ENCODE results near the gene TSPAN4. TPM values are rescaled to one million over a fixed set of nuclear protein-coding genes. Genes with fewer than 3 reads are reported as not detected.

TSPAN4 gene
- total and polyA plus RNA-seq, 2 donors (not counting 1 experiment from before 2014, with no cell fraction given): 2.9 to 7.4 TPM

DNA sequence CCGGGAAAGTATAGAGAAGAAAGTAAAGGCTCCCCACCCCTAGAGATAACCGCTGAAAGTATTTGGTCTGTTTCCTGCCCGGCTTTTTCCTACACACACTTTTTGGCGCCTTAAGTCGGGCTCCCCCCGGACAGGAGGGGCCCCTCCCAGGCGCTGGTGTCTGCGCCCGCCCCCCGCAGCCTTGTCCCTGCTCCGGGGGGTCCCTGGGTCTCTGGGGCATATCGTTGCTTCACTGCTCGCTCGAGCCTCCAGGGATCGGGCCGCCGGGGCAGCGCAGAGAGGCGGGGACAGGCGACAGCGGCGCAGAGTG is 15.9 kb upstream of the TSPAN4 start:
- Histone ChIP-seq H3K27me3 (replicated peaks in 1 of 4; ENCODE audit: control extremely low read depth in 1 of 4, control insufficient read depth in 3 of 4, insufficient read depth in 4 of 4, low read length in 3 of 4) (peaks cover 0 to 44% (median 17%) of the 10 kb centered on the region in 4 experiments), H3K79me2 (ENCODE audit: control insufficient read depth, insufficient read depth, low read length) (peaks cover 1% of the 10 kb centered on the region), H3K27ac (ENCODE audit: low read length in 2 of 2) (peak overlapping the region in 1 of 2 donors; percentile 15), H3K4me1 (ENCODE audit: control insufficient read depth in 2 of 2, insufficient read depth in 2 of 2, low read length in 2 of 2) (peaks cover 53 to 55% of the 10 kb centered on the region in 2 donors), H3K9ac (ENCODE audit: low read length) (peak overlapping the region; percentile 66), H4K20me1 (ENCODE audit: control insufficient read depth, insufficient read depth, low read length, poor library complexity, severe bottlenecking) (peaks cover 79% of the 10 kb centered on the region), H3K9me3 (ENCODE audit: control extremely low read depth in 1 of 3, control insufficient read depth in 2 of 3, insufficient read depth in 1 of 3, low read length in 2 of 3) (peaks cover 0 to 15% (median 0%) of the 10 kb centered on the region in 3 donors), H3K4me2 (replicated peaks; ENCODE audit: low read depth, low read length, poor library complexity, severe bottlenecking) (peak overlapping the region; percentile 99), H3K36me3 (replicated peaks in 1 of 2; ENCODE audit: control extremely low read depth in 1 of 2, control insufficient read depth in 1 of 2, extremely low read depth in 1 of 2, insufficient read depth in 2 of 2, low read length in 1 of 2) (peaks cover 0 to 15% of the 10 kb centered on the region in 2 experiments), H2AFZ (ENCODE audit: insufficient read depth, low read depth, low read length, poor library complexity, severe bottlenecking) (peak overlapping the region; percentile 71), H3K4me3 (ENCODE audit: control extremely low read depth in 1 of 5, extremely low read depth in 1 of 5, insufficient read depth in 1 of 5, low read depth in 2 of 5, low read length in 4 of 5) (peak overlapping the region in 4 of 5 experiments; percentile 39 to 61 (median 52))
- no peak for DNase-seq
- ChIA-PET CTCF (no interaction called here), POLR2A (interaction anchor here (6.4 kb wide), 1 partner anchor 7 kb away, joined by 57 read pairs; the partner anchor contains the start of gene PNPLA2)
- peak; percentile 5 for ATAC-seq (ENCODE audit: low read depth)
- H3K4me3 Mint-ChIP-seq: peak overlapping the region; percentile 77
- H3K27me3 Mint-ChIP-seq: peaks cover 7% of the 10 kb centered on the region
- intact Hi-C loops (cut with micrococcal nuclease): no loop called here
- no peaks in the 10 kb centered on the region for H3K9me3 Mint-ChIP-seq (ENCODE audit: insufficient read depth)
- WGBS (ENCODE audit: insufficient coverage): under 1% methylated on average over 20 of the region's 22 CpGs
- H3K4me1 Mint-ChIP-seq: peaks cover 46% of the 10 kb centered on the region
- TF ChIP-seq EZH2 (IDR thresholded peaks at IDR 0.05; ENCODE audit: borderline replicate concordance, insufficient read depth, low read depth, low read length, poor library complexity, severe bottlenecking): no peak
- TF ChIP-seq, protein P1, sequence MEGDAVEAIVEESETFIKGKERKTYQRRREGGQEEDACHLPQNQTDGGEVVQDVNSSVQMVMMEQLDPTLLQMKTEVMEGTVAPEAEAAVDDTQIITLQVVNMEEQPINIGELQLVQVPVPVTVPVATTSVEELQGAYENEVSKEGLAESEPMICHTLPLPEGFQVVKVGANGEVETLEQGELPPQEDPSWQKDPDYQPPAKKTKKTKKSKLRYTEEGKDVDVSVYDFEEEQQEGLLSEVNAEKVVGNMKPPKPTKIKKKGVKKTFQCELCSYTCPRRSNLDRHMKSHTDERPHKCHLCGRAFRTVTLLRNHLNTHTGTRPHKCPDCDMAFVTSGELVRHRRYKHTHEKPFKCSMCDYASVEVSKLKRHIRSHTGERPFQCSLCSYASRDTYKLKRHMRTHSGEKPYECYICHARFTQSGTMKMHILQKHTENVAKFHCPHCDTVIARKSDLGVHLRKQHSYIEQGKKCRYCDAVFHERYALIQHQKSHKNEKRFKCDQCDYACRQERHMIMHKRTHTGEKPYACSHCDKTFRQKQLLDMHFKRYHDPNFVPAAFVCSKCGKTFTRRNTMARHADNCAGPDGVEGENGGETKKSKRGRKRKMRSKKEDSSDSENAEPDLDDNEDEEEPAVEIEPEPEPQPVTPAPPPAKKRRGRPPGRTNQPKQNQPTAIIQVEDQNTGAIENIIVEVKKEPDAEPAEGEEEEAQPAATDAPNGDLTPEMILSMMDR (IDR thresholded peaks at IDR 0.05): no peak
- H3K27ac Mint-ChIP-seq: no peak overlapping the region

- H4K20me1 ChIP-seq (ENCODE audit: control insufficient read depth, insufficient read depth, low read length, poor library complexity, severe bottlenecking): peaks cover 78% of the 10 kb centered on the region
- peak overlapping the region; percentile 74 for H3K27ac Mint-ChIP-seq
- peak; percentile 8 for ATAC-seq (ENCODE audit: low read depth)
- no peaks in the 10 kb centered on the region for H3K79me2 ChIP-seq (ENCODE audit: control insufficient read depth, insufficient read depth, low read length)
- peak overlapping the region; percentile 66 for H3K9ac ChIP-seq (ENCODE audit: low read length)
- peaks cover 0 to 10% of the 10 kb centered on the region in 2 experiments for H3K36me3 ChIP-seq (replicated peaks in 1 of 2; ENCODE audit: control extremely low read depth in 1 of 2, control insufficient read depth in 1 of 2, extremely low read depth in 1 of 2, insufficient read depth in 2 of 2, low read length in 1 of 2)
- ChIA-PET CTCF (interaction anchor here (1.4 kb wide), 1 partner anchor 15 kb away, joined by 3 read pairs; the partner anchor contains the start of gene TSPAN4), POLR2A (interaction anchor here (0.6 to 6.4 kb wide), 3 partner anchors 7 to 21 kb away, joined by 6 to 57 read pairs (median 17); partner anchors contain the start of genes PNPLA2, POLR2L and TSPAN4)
- peak overlapping the region in 4 of 5 experiments; percentile 39 to 61 (median 52) for H3K4me3 ChIP-seq (ENCODE audit: control extremely low read depth in 1 of 5, extremely low read depth in 1 of 5, insufficient read depth in 1 of 5, low read depth in 2 of 5, low read length in 4 of 5)
- H3K4me2 ChIP-seq (replicated peaks; ENCODE audit: low read depth, low read length, poor library complexity, severe bottlenecking): peak overlapping the region; percentile 99
- no peaks in the 10 kb centered on the region for H3K9me3 Mint-ChIP-seq (ENCODE audit: insufficient read depth)
- 3% methylated on average over 66 of the region's 66 CpGs for WGBS (ENCODE audit: insufficient coverage)
- H3K4me1 ChIP-seq (ENCODE audit: control insufficient read depth in 2 of 2, insufficient read depth in 2 of 2, low read length in 2 of 2): peaks cover 57 to 59% of the 10 kb centered on the region in 2 donors
- H3K27me3 ChIP-seq (replicated peaks in 1 of 4; ENCODE audit: control extremely low read depth in 1 of 4, control insufficient read depth in 3 of 4, insufficient read depth in 4 of 4, low read length in 3 of 4): peaks cover 0 to 47% (median 17%) of the 10 kb centered on the region in 4 experiments
- H3K9me3 ChIP-seq (ENCODE audit: control extremely low read depth in 1 of 3, control insufficient read depth in 2 of 3, insufficient read depth in 1 of 3, low read length in 2 of 3): peaks cover 0 to 15% (median 0%) of the 10 kb centered on the region in 3 donors
- no peak for TF ChIP-seq EZH2 (IDR thresholded peaks at IDR 0.05; ENCODE audit: borderline replicate concordance, insufficient read depth, low read depth, low read length, poor library complexity, severe bottlenecking)
- TF ChIP-seq, protein P1 (IDR thresholded peaks at IDR 0.05): no peak
- DNase-seq: peak; percentile 60
- intact Hi-C loops (cut with micrococcal nuclease): no loop called here
- H3K27ac ChIP-seq (ENCODE audit: low read length in 2 of 2): no peak overlapping the region
- peak overlapping the region; percentile 88 for H3K4me3 Mint-ChIP-seq
- H2AFZ ChIP-seq (ENCODE audit: insufficient read depth, low read depth, low read length, poor library complexity, severe bottlenecking): peak overlapping the region; percentile 71
- H3K4me1 Mint-ChIP-seq: peaks cover 47% of the 10 kb centered on the region
- H3K27me3 Mint-ChIP-seq: peaks cover 7% of the 10 kb centered on the region
These were observed 15.3 kb upstream of the TSPAN4 start for GRCh38 chr11:827146-827896.
